ENCODE results near the gene METTL14. TPM values are rescaled to one million over a fixed set of nuclear protein-coding genes. Genes with fewer than 3 reads are reported as not detected.

METTL14 gene
- total and polyA plus RNA-seq, 8 donors, result 1.8 to 71.4 (median 10.4) TPM

DNA sequence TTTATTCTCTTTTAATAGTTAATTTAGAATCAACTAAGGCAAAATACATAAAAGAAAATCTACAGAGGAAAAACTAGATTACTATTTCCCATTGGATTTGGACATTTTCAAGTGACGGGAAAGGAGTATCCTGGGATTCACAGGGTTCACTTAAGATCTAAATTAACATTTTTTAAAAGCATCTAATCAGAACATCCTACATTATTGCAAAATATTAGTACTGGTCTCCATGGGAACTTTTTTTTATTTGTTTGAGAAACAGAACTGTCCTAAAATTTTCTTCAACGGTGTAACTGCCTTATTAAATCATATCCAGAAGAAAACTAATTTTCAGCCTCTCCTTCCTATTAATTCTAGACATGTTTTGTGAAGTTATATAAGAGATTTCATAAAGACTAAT, 69.7 kb downstream of the METTL14 start:
- Histone ChIP-seq H3K36me3 (peaks cover 14 to 45% (median 37%) of the 10 kb centered on the region in 4 donors), H3K4me3 (no peak overlapping the region), H3K4me1 (peaks cover 12 to 75% (median 46%) of the 10 kb centered on the region in 4 donors), H3K9me3 (no peaks in the 10 kb centered on the region), H3K27ac (peak overlapping the region in 4 of 5 donors; percentile 43 to 83 (median 69)), H3K27me3 (no peaks in the 10 kb centered on the region)
- DNase-seq, result no peak
- WGBS, 5 donors, result 67 to 89% (median 69%) methylated on average over 2 of the region's 2 CpGs
- intact Hi-C loops (cut with DNase I; ENCODE audit: low total_unique reads), result no loop called here
- TF ChIP-seq, protein P1, sequence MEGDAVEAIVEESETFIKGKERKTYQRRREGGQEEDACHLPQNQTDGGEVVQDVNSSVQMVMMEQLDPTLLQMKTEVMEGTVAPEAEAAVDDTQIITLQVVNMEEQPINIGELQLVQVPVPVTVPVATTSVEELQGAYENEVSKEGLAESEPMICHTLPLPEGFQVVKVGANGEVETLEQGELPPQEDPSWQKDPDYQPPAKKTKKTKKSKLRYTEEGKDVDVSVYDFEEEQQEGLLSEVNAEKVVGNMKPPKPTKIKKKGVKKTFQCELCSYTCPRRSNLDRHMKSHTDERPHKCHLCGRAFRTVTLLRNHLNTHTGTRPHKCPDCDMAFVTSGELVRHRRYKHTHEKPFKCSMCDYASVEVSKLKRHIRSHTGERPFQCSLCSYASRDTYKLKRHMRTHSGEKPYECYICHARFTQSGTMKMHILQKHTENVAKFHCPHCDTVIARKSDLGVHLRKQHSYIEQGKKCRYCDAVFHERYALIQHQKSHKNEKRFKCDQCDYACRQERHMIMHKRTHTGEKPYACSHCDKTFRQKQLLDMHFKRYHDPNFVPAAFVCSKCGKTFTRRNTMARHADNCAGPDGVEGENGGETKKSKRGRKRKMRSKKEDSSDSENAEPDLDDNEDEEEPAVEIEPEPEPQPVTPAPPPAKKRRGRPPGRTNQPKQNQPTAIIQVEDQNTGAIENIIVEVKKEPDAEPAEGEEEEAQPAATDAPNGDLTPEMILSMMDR (IDR thresholded peaks at IDR 0.05), result no peak
- TF ChIP-seq POLR2AphosphoS5 (IDR thresholded peaks at IDR 0.05), result no peak
- no peak for TF ChIP-seq POLR2A (IDR thresholded peaks at IDR 0.05)
- TF ChIP-seq EP300 (IDR thresholded peaks at IDR 0.05), result no peak

DNA sequence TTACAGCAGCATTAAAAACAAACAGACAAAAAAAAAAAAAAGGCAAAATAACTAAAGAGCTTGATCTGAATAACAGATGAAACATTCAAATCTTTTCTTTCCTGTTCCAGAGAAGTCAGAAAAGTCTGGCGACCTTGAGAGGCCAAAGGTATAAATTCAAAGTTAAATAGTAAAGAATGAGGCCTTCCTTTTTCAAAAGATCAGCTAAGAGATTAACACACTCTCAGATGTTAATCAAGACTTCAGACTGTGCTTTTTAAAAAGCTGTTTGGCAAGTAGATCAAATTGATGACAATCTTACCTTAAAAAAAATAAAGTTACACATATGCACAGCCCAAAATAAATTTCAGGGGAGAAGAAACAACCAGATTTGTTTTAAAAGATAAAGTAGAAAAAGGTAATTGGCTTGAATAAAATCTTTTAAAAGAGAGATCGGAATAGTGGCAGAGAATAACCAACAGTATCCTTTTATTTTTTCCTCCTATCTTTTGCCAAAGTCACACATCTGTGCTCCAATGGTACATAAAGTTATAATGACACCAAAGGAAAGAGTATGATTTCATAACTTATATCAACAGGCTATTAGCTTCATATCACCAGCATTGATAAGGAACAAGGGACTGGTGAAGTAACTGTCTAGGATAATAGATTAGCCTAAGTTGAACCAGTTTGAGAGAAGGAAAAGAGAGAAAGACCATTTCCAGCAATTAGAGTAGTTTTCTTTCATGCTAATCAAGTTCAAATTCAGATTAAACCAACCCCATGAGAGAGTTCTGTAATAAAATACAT, 70.4 kb downstream of the METTL14 start:
- TF ChIP-seq, protein P1 (IDR thresholded peaks at IDR 0.05), result no peak
- TF ChIP-seq POLR2A (IDR thresholded peaks at IDR 0.05), result no peak
- no peak for TF ChIP-seq EP300 (IDR thresholded peaks at IDR 0.05)
- TF ChIP-seq POLR2AphosphoS5 (IDR thresholded peaks at IDR 0.05), result no peak
- Histone ChIP-seq H3K27ac (peak overlapping the region in 4 of 5 donors; percentile 43 to 83 (median 69)), H3K27me3 (no peaks in the 10 kb centered on the region), H3K36me3 (peaks cover 14 to 41% (median 30%) of the 10 kb centered on the region in 4 donors), H3K9me3 (no peaks in the 10 kb centered on the region), H3K4me3 (no peak overlapping the region), H3K4me1 (peaks cover 12 to 83% (median 48%) of the 10 kb centered on the region in 4 donors)
- no peak for DNase-seq
- 40 to 65% (median 61%) methylated on average over 2 of the region's 2 CpGs for WGBS, 5 donors
- intact Hi-C loops (cut with DNase I; ENCODE audit: low total_unique reads), result no loop called here

DNA sequence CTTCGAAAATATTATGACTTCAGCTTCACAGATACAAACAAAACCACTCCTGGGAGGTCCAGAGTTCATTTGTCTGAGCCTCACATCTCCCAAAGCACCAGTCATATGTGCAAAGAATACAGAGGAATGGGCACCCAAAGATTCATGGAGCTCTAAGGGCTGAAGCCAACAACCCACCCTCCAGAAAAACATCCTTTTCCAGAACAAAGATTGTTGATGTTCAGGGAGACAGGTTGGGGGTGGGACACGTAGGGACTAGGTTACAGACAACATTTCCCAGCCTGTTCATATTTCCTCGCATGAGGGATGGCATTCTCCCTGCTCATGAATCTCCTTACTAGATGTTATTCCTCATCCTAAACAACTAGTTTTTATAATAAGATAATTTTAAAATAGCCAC, 71.2 kb downstream of the METTL14 start:
- Histone ChIP-seq H3K27ac (peak overlapping the region in 4 of 5 donors; percentile 43 to 83 (median 69)), H3K9me3 (no peaks in the 10 kb centered on the region), H3K27me3 (no peaks in the 10 kb centered on the region), H3K4me1 (peaks cover 12 to 87% (median 54%) of the 10 kb centered on the region in 4 donors), H3K36me3 (peaks cover 9 to 39% (median 22%) of the 10 kb centered on the region in 4 donors), H3K4me3 (no peak overlapping the region)
- intact Hi-C loops (cut with DNase I; ENCODE audit: low total_unique reads), result no loop called here
- WGBS, 5 donors, result 64 to 78% (median 71%) methylated on average over 3 of the region's 3 CpGs
- TF ChIP-seq, protein P1 (IDR thresholded peaks at IDR 0.05), result no peak
- TF ChIP-seq POLR2AphosphoS5 (IDR thresholded peaks at IDR 0.05), result no peak
- no peak for TF ChIP-seq POLR2A (IDR thresholded peaks at IDR 0.05)
- no peak for TF ChIP-seq EP300 (IDR thresholded peaks at IDR 0.05)
- DNase-seq, result no peak

DNA sequence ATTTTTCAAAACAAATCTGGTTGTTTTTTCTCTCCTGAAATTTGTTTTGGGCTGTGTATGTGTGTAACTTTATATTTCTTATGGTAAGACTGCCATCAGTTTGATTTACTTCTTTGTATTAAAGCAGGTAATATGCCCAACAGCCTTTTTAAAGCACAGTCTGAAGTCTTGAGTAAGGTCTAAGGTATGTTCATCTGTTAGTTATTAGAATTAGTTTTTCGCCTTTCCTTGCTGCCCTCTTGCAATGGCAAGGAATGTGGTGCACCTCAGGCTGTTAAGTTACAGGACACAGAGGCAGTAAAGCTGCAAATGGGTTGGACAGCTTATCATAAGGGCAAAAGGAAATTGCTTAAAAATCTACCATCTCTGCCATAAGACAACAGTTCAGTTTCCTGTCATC, 71.8 kb downstream of the METTL14 start:
- Histone ChIP-seq H3K36me3 (peaks cover 3 to 39% (median 18%) of the 10 kb centered on the region in 4 donors), H3K4me3 (no peak overlapping the region), H3K27me3 (no peaks in the 10 kb centered on the region), H3K9me3 (no peaks in the 10 kb centered on the region), H3K27ac (peak overlapping the region; percentile 43 to 83 (median 67)), H3K4me1 (peaks cover 12 to 90% (median 58%) of the 10 kb centered on the region in 4 donors)
- TF ChIP-seq POLR2AphosphoS5 (IDR thresholded peaks at IDR 0.05) (no peak), EP300 (IDR thresholded peaks at IDR 0.05) (no peak), POLR2A (IDR thresholded peaks at IDR 0.05) (no peak)
- TF ChIP-seq, protein P1 (IDR thresholded peaks at IDR 0.05), result no peak
- intact Hi-C loops (cut with DNase I; ENCODE audit: low total_unique reads), result no loop called here
- no peak for DNase-seq
- WGBS, 5 donors, result 84 to 98% (median 96%) methylated on average over 1 of the region's 1 CpG

All from stomach (tissue), 9 donors.